Progenitor cell of endocrine pancreas (in vitro differentiated cells): ENCODE data around the gene ACTN1. TPM values are rescaled to one million over a fixed set of nuclear protein-coding genes. Genes with fewer than 3 reads are reported as not detected.

Source experiments
- DNase-seq: peaks from one replicate; pipeline ENCODE4 v3.0.0; 2021; ENCODE audit warnings: low spot score; ENCODE audit not compliant: unreplicated experiment
- H3K27ac Mint-ChIP-seq: 2 replicates; pipeline ENCODE4 v1.8.0; 2021; ENCODE audit warnings: mild to moderate bottlenecking, moderate library complexity, mixed read lengths
- H3K27me3 Mint-ChIP-seq: 2 replicates; pipeline ENCODE4 v1.8.0; 2021; ENCODE audit warnings: mixed read lengths
- H3K36me3 Mint-ChIP-seq: 2 replicates; pipeline ENCODE4 v1.8.0; 2022; ENCODE audit warnings: mixed read lengths; ENCODE audit not compliant: insufficient read depth
- H3K4me1 Mint-ChIP-seq: 2 replicates; pipeline ENCODE4 v1.8.0; 2021; ENCODE audit warnings: low read depth, mixed read lengths
- H3K4me3 Mint-ChIP-seq: 2 replicates; pipeline ENCODE4 v1.8.0; 2021; ENCODE audit warnings: low read depth, mild to moderate bottlenecking, moderate library complexity, mixed read lengths
- H3K9me3 Mint-ChIP-seq: 2 replicates; pipeline ENCODE4 v1.8.0; 2021; ENCODE audit warnings: low read depth, mixed read lengths
- CTCF ChIP-seq: fragments of 200-600 bp; sonication (generic); IDR thresholded peaks from one replicate; pipeline ENCODE4 v1.5.0; 2021; ENCODE audit warnings: antibody characterized with exemption, mild to moderate bottlenecking; ENCODE audit not compliant: unreplicated experiment
- total RNA-seq: library from RNA; stranded (reverse); gene quantifications from 2 replicates; pipeline ENCODE4 v1.2.1, GENCODE V29; 2021

ACTN1 gene
- total RNA-seq, 1 donor from 2014 or later, result 92.6 TPM

GRCh38 chr14:68931063-68931462 is 48.0 kb downstream of the ACTN1 start:
- Mint-ChIP-seq H3K4me1 (peaks cover 30% of the 10 kb centered on the region), H3K4me3 (no peak overlapping the region)

GRCh38 chr14:68929623-68930307 is 49.3 kb downstream of the ACTN1 start:
- peaks cover 23% of the 10 kb centered on the region for H3K4me1 Mint-ChIP-seq

More at GRCh38 chr14:68931063-68931462, 48.0 kb downstream of the ACTN1 start:
- H3K36me3 Mint-ChIP-seq, result peaks cover under 1% of the 10 kb centered on the region
- no peak for TF ChIP-seq CTCF
- DNase-seq, result no peak
- H3K27me3 Mint-ChIP-seq, result no peaks in the 10 kb centered on the region
- peak overlapping the region; percentile 2 for H3K27ac Mint-ChIP-seq
- H3K9me3 Mint-ChIP-seq, result peaks cover under 1% of the 10 kb centered on the region

GRCh38 chr14:68928770-68929550 is 50.1 kb downstream of the ACTN1 start:
- Mint-ChIP-seq H3K27me3 (no peaks in the 10 kb centered on the region), H3K27ac (peak overlapping the region; percentile 93), H3K36me3 (peaks cover 8% of the 10 kb centered on the region), H3K9me3 (peaks cover 4% of the 10 kb centered on the region), H3K4me1 (peaks cover 19% of the 10 kb centered on the region), H3K4me3 (no peak overlapping the region)
- TF ChIP-seq CTCF, result no peak
- no peak for DNase-seq

More at GRCh38 chr14:68929623-68930307, 49.3 kb downstream of the ACTN1 start:
- H3K9me3 Mint-ChIP-seq, result peaks cover 4% of the 10 kb centered on the region
- DNase-seq, result no peak
- H3K27me3 Mint-ChIP-seq, result no peaks in the 10 kb centered on the region
- H3K36me3 Mint-ChIP-seq, result peaks cover 4% of the 10 kb centered on the region
- no peak for TF ChIP-seq CTCF
- H3K4me3 Mint-ChIP-seq, result no peak overlapping the region
- peak overlapping the region; percentile 62 for H3K27ac Mint-ChIP-seq

GRCh38 chr14:68927956-68928675 is 51.0 kb downstream of the ACTN1 start:
- DNase-seq, result no peak
- Mint-ChIP-seq H3K36me3 (peaks cover 11% of the 10 kb centered on the region), H3K4me1 (peaks cover 21% of the 10 kb centered on the region), H3K9me3 (peaks cover 4% of the 10 kb centered on the region), H3K27me3 (no peaks in the 10 kb centered on the region), H3K4me3 (no peak overlapping the region), H3K27ac (peak overlapping the region; percentile 93)
- TF ChIP-seq CTCF, result no peak

DNA sequence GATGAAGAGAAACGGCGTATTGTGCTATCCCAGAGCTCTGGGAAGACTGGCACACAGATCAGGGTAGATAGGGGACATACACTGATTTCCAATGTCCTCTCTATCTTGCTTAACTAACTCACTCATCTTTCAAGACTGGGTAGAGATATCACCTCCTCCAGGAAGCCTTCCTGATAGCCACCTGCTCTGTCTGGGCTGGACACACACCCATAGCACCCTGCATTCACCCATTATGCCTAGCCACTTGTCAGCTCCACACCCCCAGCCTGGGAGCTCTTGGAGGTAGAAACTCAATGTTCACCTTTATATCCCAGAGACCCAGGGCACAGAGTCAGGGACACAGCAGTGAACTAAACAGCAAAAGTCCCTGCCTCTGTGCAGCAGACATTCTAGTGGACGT is 52.0 kb downstream of the ACTN1 start:
- peaks cover 4% of the 10 kb centered on the region for H3K9me3 Mint-ChIP-seq
- H3K4me3 Mint-ChIP-seq, result no peak overlapping the region
- H3K27ac Mint-ChIP-seq, result peak overlapping the region; percentile 84
- peaks cover 31% of the 10 kb centered on the region for H3K4me1 Mint-ChIP-seq
- TF ChIP-seq CTCF, result no peak
- peaks cover 14% of the 10 kb centered on the region for H3K36me3 Mint-ChIP-seq
- no peak for DNase-seq
- no peaks in the 10 kb centered on the region for H3K27me3 Mint-ChIP-seq
